Femur (tissue), 1 donor: ENCODE results near the gene BTG1.
"Not testable (repeated sequence)": the region's sequence is repeated elsewhere in the genome, so short reads cannot be mapped to it uniquely, and the experiment has no call there.

Source experiments
- DNase-seq: peaks from one replicate; pipeline ENCODE4 v3.0.0-alpha.2; 2017

Gene BTG1

GRCh38 chr12:92094751-92095161, 50.9 kb downstream of the BTG1 start:
- no peak for DNase-seq

- DNase-seq: not testable (repeated sequence)
Measured at GRCh38 chr12:92094301-92094700, 51.3 kb downstream of the BTG1 start.
